ENCODE results near the gene TOP3B. TPM values are rescaled to one million over a fixed set of nuclear protein-coding genes. Genes with fewer than 3 reads are reported as not detected.
A peak's percentile ranks its signal among the peaks of the same experiment; 100 is the strongest.

The TOP3B gene
- 14.1 TPM for polyA plus RNA-seq (2013, experiment 1 of 2; ENCODE audit: insufficient read length)
- 15.0 TPM for polyA plus RNA-seq (2013, experiment 2 of 2; ENCODE audit: insufficient read length)

- DNase-seq, result peak; percentile 81
These were observed at the start of gene TOP3B for GRCh38 chr22:21982338-21982965. TSS of gene TOP3B (minus strand) at chr22:21982787. CDS start at chr22:21975709, 7,078 bp downstream.

GRCh38 chr22:22031183-22031945, 48.8 kb upstream of the TOP3B start:
- DNase-seq, result no peak

DNA sequence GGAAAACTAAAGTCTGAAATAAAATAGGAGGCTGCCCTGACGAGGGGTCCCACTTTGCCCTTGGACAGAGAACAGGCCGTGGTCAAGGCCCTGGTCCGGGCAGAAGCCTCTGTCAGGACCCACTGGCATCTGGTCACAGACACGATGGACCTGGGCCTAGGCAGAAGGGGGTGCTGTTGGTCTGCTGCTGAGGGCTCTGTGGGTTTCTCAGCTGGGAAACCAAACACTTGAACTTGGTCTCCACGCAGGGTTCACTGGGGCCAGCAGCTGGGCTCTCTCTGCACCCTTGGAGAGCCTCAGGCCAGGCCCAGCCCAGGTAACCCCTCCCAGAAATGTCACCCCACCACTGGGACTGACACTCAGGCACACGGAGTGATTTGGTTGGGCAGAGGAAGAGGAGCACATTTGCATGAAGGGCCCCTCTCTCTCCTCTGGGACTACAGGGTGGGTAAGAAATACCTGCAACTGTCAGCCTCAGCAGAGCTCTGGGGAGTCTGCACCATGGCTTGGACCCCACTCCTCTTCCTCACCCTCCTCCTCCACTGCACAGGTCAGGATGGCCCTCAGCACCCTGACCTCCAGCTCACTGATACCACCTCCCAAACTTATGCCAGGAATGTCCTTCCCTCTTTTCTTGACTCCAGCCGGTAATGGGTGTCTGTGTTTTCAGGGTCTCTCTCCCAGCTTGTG, 48.1 kb upstream of the TOP3B start:
- no peak for DNase-seq

DNA sequence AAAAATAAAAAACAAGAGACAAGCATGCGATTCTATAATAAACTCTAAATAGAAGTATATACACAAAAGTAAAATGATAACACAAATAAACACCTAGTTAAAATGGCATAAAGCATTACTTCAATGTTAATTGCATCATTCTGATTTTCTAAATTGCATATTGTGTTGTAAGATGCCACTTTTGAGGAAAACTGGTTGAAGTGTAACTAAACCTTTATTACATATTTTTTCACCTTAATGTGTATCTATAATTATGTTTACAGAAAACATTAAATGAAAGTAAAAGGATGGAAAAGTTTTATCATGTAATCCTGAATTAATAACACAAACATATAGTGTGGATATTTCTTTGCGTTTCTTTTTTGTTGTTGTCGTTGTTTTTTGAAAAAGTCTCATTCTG, 45.4 kb upstream of the TOP3B start:
- no peak for DNase-seq

DNA sequence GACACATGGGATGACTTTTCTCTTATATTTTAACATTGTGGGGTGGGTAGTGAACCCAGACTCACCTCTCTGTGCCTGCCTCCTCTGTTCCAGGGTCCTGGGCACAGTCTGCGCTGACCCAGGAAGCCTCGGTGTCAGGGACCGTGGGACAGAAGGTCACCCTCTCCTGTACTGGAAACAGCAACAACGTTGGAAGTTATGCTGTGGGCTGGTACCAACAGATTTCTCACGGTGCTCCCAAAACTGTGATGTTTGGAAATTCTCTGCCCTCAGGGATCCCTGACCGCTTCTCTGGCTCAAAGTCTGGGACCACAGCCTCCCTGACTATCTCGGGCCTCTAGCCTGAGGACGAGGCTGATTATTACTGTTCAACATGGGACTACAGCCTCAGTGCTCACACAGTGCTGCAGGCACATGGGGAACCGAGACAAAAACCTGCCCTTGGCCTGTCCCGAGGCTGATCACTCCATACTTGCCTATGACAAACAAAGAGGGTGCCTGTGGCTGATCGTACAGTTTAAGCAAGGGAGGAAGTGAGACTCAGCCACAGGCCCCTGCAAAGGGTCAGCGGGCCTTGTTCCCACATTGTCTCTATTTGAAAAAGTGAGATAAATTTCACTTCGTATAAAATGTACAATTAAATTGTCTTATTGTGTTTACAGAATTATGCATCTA, 43.7 kb upstream of the TOP3B start:
- no peak for DNase-seq

DNA sequence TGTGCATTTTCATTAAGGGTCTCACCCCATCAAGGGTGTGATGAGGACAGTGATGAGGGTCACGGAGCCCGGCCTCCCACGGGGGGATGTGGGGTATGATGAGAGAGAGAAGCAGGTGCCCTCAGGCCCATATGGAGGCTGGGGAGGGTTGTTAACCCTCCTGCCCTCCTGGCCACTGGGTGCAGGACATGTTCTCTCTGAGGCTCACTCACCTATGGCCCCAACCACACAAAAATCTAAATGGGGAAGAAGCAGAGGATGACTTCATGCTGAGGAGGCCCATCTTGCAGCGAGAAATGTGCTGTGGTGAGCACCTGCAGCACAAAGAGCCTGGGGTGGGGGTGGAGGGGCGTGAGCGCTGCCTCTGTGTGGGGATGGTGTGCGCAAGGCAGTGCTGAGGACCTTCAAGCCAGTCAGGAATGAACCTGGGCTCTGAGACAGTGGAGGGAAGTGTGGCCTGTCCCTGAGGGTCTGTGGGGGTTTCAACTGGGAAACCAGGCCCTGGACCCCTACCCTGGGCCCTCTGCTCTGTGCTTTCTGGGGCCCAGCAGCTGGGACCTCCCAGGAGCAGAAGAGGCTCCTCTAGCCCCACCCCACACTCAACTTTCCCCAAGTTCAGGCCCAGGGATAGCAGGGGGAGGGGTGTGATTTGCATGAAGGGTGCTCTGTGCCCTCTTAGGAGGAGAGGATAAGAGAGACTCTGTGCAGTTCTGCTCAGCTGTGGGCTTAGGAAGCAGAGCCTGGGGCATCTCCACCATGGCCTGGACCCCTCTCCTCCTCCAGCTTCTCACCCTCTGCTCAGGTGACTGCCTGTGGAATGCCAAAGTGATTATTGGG, 43.0 kb upstream of the TOP3B start:
- DNase-seq, result no peak

DNA sequence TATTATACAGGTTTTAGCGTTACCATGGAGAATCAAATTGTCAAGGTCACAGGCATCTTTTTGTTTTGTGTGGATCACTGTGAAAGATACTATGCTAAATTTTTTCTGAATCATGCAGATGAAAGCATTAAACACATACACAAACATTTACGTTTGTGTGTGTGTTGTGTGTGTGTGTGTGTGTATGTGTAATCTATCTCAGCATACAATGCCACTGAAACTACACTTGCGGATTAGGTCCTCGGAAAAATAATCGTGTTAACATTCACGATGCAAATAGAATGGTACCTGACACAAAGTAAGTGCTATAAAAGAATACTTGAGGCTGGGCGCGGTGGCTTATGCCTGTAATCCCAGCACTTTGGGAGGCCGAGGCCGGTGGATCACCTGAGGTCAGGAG, 41.9 kb upstream of the TOP3B start:
- DNase-seq, result no peak

DNA sequence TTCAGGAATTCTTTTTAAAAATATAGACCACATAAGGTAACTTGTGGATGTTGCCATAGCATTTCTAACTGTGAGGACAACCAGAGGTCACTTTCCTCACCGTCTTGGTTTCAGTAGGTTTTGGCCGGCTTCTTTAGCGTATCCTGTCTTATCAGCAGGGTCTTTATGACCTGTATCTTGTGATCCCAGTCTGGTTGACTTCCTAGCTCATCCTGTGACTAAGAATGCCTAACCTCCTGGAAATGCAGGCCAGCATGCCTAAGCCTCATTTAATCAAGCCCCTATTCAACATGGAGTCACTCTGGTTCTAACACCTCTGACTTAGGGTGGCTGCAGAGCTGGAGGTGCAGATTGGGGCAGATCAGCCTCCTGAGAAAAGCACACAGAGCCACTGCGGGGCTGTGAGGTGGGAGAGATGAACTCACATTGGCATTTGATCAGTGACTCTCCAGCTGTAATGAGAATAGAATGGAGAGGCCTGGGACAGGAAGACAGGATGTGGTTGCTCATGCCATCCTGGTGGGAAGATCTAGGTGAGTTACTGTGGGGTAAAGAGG, 41.1 kb upstream of the TOP3B start:
- no peak for DNase-seq

DNA sequence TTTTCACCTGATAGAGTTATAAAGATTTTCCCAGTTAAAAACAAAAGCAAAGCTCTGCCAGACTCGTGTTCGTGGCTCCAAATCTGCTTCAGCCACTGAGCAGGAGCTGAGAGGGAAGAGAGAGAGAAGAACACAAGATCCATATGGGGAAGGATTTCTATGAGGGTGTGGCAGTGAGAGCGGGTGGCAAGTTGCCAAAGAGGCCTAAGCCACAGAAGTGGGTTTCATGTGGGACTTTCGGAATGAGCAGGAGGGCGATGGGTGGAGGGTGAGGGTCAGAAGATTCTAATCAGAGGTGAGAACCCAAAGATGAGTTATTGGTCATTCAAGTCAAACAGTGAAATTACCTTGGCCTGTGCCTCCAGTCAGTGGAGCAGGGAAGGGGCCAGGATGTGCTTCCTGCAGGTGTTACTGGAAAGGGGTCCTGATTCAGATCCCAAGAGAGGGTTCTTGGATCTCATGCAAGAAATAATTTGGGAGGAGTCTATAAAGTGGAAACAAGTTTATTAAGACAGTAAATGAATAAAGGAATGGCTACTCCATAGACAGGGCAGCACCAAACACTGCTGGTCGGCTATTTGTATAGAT, 40.5 kb upstream of the TOP3B start:
- DNase-seq, result no peak

GRCh38 chr22:22022255-22022840, 39.8 kb upstream of the TOP3B start:
- DNase-seq, result no peak

DNA sequence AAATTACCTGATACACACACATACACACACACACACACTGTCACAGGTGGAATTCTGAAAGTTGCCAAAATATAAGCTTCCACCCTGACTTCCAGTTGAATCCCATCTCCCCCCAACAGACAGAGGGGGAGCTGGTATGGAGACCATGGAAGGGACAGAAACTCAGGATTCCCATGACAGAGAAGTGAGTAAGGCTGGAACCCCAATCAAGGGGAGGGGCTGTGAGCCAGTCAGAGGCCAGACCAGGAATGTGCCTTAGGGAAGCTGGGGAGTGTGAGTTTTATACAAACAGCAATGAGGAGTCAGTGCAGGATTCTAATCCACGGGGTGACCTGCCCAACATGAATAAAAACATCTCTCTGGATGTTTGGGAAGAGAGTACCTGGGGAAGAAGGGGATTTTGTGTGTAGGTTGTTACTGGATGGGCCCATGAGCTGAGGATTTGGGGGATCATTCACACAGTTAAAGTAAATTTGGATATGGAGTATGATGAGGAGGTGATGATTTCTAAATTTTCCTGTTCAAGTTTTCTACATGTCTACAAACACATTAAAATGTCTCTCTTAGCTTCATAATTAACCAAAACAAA, 38.7 kb upstream of the TOP3B start:
- no peak for DNase-seq

- no peak for DNase-seq
These were observed 37.9 kb upstream of the TOP3B start for GRCh38 chr22:22020425-22020852.

DNA sequence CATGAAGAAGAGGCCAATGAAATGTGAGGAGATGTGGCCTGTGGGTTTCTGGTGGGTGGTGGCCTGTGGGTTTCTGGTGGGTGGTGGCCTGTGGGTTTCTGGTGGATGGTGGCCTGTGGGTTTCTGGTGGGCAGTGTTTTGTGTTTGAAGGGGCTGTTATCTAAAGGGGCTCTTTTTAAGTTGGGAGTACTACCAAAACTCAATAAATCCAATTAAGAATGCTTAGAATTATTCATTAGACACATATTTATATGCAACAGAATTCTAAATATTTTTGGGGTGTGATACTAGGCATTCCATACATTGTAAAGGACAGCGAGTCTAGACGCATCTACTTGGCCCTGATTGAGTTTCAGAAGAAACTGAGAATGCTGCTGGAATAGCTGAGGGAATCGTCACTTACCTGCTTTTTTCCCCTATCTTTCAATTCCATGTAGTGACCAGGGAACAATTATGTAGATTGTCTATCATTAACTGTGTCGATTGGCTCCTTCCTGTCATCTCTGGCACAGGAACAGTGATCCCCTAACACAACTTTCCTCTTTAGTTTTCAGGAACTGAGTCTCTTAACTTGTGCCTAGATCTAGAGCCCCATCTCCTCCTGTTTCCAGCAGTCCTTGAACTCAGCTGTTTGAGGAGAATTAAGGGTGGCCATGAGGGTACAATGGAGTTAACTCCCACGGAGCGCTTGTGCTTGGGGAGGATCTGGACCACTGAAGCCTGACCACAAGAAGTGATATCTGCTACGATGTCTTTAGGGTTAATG, 37.3 kb upstream of the TOP3B start:
- DNase-seq, result no peak

GRCh38 chr22:22018825-22019658, 36.5 kb upstream of the TOP3B start:
- no peak for DNase-seq

GRCh38 chr22:22015631-22016030, 33.0 kb upstream of the TOP3B start:
- DNase-seq, result no peak

DNA sequence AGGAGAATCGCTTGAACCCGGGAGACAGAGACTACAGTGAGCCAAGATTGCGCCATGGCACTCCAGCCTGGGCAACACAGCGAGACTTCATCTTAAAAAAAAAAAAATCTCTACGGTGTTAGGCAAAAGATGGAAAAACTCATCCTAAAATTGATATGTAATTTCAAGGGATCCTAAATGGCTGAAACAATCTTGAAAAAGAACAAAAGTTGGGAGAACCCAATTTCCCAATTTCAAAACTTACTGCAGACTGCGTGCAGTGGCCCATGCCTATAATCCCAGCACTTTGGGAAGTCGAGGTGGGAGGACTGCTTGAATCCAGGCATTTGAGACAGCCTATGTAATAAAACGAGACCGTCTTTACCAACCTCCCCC, 31.7 kb upstream of the TOP3B start:
- no peak for DNase-seq

DNA sequence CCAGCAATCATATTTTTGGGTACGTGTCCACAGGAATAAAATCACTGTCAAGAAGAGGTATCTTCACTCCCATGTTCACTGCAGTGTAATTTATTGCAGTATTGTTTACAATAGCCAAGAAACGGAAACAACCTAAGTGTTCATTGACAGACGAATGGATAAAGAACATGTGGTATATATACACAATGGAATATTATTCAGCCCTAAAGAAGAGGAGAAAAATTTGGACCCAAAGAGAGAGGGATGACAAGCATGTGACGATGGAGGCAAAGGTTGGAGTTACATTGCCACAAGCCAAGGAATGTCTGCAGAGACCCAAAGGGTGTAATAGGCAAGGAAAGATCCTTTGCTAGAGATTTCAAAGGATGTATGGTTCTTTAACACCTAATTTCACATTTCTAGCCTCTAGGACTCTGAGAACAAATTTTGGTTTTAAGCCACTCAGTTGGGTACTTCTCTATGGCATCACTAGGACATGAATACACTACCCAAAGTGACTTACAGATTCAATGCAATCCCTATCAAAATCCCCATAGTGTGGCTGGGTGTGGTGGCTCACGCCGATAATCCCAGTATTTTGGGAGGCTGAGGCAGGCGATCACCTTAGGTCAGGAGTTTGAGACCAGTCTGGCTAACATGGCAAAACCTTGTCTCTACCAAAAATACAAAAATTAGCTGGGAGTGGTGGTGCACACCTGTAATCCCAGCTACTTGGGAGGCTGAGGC, 31.1 kb upstream of the TOP3B start:
- no peak for DNase-seq

DNA sequence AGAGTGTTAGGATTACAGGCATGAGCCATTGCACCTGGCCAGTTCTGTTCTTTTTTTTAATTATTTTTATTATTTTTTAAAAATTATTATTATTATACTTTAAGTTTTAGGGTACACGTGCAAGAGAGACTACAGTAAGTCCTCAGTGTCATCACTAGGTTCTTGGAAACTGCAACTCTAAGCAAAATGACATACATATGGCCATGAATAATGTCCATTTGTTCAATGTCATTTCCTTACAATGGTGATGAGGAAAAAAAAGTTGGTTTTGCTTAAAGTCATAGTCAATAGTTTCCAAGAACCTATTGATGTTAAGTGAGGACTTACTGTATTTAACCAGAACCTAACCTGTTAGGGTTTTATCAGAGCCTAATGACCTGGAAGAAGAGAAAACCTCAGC, 29.4 kb upstream of the TOP3B start:
- no peak for DNase-seq

All from fibroblast of skin of scalp (primary cell).